ENCODE results near the gene PANK4. TPM values are rescaled to one million over a fixed set of nuclear protein-coding genes. Genes with fewer than 3 reads are reported as not detected.

The PANK4 gene
- total RNA-seq, 1 donor from 2014 or later: 26.1 TPM

DNA sequence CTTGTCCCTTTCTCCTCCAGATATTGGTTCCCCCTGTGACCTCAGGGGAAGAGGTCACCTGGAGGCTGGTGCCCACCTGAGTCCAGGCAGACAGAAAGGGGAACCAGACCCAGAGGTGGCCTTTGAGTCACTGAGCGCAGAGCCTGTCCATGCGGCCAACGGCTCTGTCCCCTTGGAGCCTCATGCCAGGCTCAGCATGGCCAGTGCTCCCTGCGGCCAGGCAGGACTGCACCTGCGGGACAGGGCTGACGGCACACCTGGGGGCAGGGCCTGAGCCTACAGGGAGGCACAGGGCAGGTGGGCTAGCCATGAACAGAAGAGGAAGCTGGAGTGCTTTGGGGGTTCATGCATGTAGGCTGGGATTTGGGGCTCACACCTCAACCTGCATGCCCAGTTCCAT is 32.5 kb upstream of the PANK4 start:
- Histone ChIP-seq H3K27me3 (ENCODE audit: control insufficient read depth in 3 of 3, insufficient read depth in 3 of 3, low read length in 3 of 3) (peaks cover 4 to 8% (median 5%) of the 10 kb centered on the region in 3 donors), H3K27ac (ENCODE audit: low read depth, low read length) (no peak overlapping the region), H3K4me3 (ENCODE audit: low read length in 3 of 3) (no peak overlapping the region), H3K9me3 (ENCODE audit: control insufficient read depth in 3 of 3, low read length in 3 of 3) (no peaks in the 10 kb centered on the region), H3K9ac (ENCODE audit: low read depth in 1 of 3, low read length in 3 of 3) (no peak overlapping the region), H3K4me1 (ENCODE audit: control insufficient read depth in 3 of 3, insufficient read depth in 3 of 3, low read length in 3 of 3) (peaks cover 26 to 35% (median 31%) of the 10 kb centered on the region in 3 donors), H3K36me3 (ENCODE audit: control insufficient read depth in 3 of 3, insufficient read depth in 3 of 3, low read length in 3 of 3) (peaks cover 3 to 7% (median 6%) of the 10 kb centered on the region in 3 donors)

DNA sequence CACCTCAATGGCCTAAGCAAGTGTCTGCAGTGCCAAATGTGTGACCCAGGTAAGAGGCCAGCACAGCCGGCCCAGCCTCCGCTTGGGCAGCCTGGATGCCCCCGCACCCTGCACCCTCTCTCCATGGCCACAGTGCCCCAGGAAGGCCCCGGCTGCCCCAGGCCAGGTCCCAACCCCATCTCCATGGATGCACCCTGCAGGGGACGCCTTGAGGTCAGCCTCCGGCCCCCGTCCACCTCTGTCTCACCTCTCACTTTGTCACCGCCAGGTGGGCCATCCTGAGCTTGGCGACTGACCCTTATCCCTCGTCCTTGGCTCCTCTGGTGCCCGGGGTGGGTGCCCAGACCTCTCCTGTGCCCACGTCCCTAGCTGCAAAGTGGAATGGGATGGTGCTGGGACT is 32.0 kb upstream of the PANK4 start:
- H3K4me3 ChIP-seq (ENCODE audit: low read length in 3 of 3): no peak overlapping the region
- peaks cover 5 to 8% (median 6%) of the 10 kb centered on the region in 3 donors for H3K27me3 ChIP-seq (ENCODE audit: control insufficient read depth in 3 of 3, insufficient read depth in 3 of 3, low read length in 3 of 3)
- H3K9me3 ChIP-seq (ENCODE audit: control insufficient read depth in 3 of 3, low read length in 3 of 3): no peaks in the 10 kb centered on the region
- H3K36me3 ChIP-seq (ENCODE audit: control insufficient read depth in 3 of 3, insufficient read depth in 3 of 3, low read length in 3 of 3): peaks cover 3 to 7% (median 6%) of the 10 kb centered on the region in 3 donors
- peaks cover 26 to 35% (median 31%) of the 10 kb centered on the region in 3 donors for H3K4me1 ChIP-seq (ENCODE audit: control insufficient read depth in 3 of 3, insufficient read depth in 3 of 3, low read length in 3 of 3)
- H3K27ac ChIP-seq (ENCODE audit: low read depth, low read length): no peak overlapping the region
- no peak overlapping the region for H3K9ac ChIP-seq (ENCODE audit: low read depth in 1 of 3, low read length in 3 of 3)

DNA sequence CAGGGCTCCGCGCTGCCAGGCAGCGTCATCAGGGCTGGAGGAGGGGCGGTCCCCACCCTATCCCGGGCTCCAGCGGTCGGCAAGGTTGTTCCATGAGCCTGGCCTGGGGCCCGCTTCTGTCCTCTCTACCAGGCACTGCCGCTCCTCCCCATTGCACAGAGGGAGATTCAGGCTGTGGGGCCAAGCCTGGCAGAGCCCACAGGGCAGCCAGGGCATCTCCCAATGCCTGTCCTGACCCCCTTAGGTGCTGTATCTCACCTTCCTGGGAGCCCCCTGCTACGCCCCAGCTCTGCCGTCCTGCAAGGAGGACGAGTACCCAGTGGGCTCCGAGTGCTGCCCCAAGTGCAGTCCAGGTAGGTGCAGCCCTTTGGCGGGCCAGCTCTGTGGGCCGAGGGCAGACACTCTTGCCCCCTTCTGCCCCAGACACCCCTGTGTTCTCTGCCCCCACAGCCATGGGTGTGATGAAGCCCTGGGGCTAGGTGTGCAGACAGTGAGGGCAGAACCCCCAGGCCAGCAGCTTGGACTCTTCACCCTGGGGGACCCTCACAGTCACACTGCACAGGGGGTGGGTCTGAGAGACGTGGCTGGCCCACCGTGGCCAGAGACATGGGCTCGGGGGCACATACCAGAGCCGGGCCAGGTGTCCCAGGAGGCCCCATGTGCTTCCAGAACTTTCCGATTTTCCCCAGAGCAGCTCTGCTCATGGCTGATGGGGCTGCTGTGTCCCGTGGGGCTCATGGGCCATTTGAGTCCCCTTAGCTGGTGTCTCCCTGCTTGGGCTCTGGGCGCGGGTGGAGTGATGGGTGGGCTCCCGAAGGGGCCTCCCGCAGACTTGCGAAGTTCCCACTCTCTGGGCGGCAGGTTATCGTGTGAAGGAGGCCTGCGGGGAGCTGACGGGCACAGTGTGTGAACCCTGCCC is 31.3 kb upstream of the PANK4 start:
- Histone ChIP-seq H3K4me3 (ENCODE audit: low read length in 3 of 3) (peak overlapping the region; percentile 81 to 91 (median 88)), H3K27me3 (ENCODE audit: control insufficient read depth in 3 of 3, insufficient read depth in 3 of 3, low read length in 3 of 3) (peaks cover 5 to 8% (median 6%) of the 10 kb centered on the region in 3 donors), H3K27ac (ENCODE audit: low read depth, low read length) (no peak overlapping the region), H3K4me1 (ENCODE audit: control insufficient read depth in 3 of 3, insufficient read depth in 3 of 3, low read length in 3 of 3) (peaks cover 26 to 35% (median 31%) of the 10 kb centered on the region in 3 donors), H3K9ac (ENCODE audit: low read depth in 1 of 3, low read length in 3 of 3) (peak overlapping the region; percentile 10 to 95 (median 88)), H3K36me3 (ENCODE audit: control insufficient read depth in 3 of 3, insufficient read depth in 3 of 3, low read length in 3 of 3) (peaks cover 0 to 7% (median 6%) of the 10 kb centered on the region in 3 donors), H3K9me3 (ENCODE audit: control insufficient read depth in 3 of 3, low read length in 3 of 3) (no peaks in the 10 kb centered on the region)

DNA sequence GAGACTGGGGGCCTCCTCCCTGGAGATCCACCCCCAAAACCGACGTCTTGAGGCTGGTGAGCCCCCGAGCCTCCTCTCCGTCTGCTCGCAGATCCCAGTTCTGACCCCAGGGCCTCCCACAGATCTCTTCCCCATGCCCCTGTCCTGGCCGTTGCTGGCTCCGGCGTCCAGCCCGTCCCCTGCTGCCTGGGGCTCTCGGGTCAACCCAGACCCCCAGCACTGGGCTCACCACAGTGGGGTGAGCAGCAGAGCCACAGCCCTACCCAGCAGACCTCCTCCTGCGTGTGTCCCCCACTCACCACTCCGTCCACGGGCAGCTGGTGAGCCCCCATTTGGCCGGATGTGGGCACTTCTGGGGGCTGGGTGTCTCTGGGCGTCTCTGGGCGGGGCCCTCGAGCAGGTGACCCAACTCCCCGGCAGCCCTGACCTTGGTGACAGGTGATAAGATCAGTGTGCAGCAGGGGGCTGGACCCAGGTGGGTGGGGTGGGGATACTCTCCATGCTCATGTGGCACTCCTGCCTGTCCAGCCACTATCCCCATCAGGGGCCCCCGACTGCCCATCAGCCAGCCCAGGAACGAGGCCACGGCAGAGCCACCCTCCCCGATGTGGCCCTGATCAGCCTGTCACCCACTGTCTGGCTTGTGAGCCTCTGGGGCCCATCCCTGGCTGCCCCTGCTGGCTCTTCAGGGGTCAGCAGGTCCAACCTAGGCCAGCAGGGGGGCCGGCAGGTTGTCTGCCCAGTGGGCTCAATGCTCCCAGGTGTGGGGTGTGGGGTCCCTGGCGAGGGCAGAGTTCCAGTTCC is 30.5 kb upstream of the PANK4 start:
- Histone ChIP-seq H3K4me1 (ENCODE audit: control insufficient read depth in 3 of 3, insufficient read depth in 3 of 3, low read length in 3 of 3) (peaks cover 26 to 35% (median 31%) of the 10 kb centered on the region in 3 donors), H3K27me3 (ENCODE audit: control insufficient read depth in 3 of 3, insufficient read depth in 3 of 3, low read length in 3 of 3) (peaks cover 5 to 8% (median 6%) of the 10 kb centered on the region in 3 donors), H3K9me3 (ENCODE audit: control insufficient read depth in 3 of 3, low read length in 3 of 3) (no peaks in the 10 kb centered on the region), H3K36me3 (ENCODE audit: control insufficient read depth in 3 of 3, insufficient read depth in 3 of 3, low read length in 3 of 3) (peaks cover 0 to 7% (median 6%) of the 10 kb centered on the region in 3 donors), H3K27ac (ENCODE audit: low read depth, low read length) (peak overlapping the region; percentile 85), H3K4me3 (ENCODE audit: low read length in 3 of 3) (peak overlapping the region; percentile 81 to 91 (median 88)), H3K9ac (ENCODE audit: low read depth in 1 of 3, low read length in 3 of 3) (peak overlapping the region; percentile 80 to 95 (median 88))

DNA sequence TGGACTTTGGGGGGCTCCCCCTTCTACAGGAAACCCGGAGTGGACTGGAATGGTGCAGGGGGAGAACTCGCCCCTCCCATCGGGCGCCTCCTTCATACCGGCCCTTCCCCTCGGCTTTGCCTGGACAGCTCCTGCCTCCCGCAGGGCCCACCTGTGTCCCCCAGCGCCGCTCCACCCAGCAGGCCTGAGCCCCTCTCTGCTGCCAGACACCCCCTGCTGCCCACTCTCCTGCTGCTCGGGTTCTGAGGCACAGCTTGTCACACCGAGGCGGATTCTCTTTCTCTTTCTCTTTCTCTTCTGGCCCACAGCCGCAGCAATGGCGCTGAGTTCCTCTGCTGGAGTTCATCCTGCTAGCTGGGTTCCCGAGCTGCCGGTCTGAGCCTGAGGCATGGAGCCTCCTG is 29.9 kb upstream of the PANK4 start, which contains the start of gene TNFRSF14:
TNFRSF14 (plus strand) TSS at position 95 of the 401 bp plus-strand sequence; CDS start at position 389, 294 bp downstream.
- H3K36me3 ChIP-seq (ENCODE audit: control insufficient read depth in 3 of 3, insufficient read depth in 3 of 3, low read length in 3 of 3): peaks cover 0 to 7% (median 6%) of the 10 kb centered on the region in 3 donors
- peak within 1 kb of the TSS; percentile 80 to 95 (median 88) for H3K9ac ChIP-seq (ENCODE audit: low read depth in 1 of 3, low read length in 3 of 3)
- peaks cover 5 to 8% (median 6%) of the 10 kb centered on the region in 3 donors for H3K27me3 ChIP-seq (ENCODE audit: control insufficient read depth in 3 of 3, insufficient read depth in 3 of 3, low read length in 3 of 3)
- peak within 1 kb of the TSS; percentile 81 to 91 (median 88) for H3K4me3 ChIP-seq (ENCODE audit: low read length in 3 of 3)
- H3K27ac ChIP-seq (ENCODE audit: low read depth, low read length): peak within 1 kb of the TSS; percentile 85
- H3K9me3 ChIP-seq (ENCODE audit: control insufficient read depth in 3 of 3, low read length in 3 of 3): no peaks in the 10 kb centered on the region
- peaks cover 26 to 35% (median 31%) of the 10 kb centered on the region in 3 donors for H3K4me1 ChIP-seq (ENCODE audit: control insufficient read depth in 3 of 3, insufficient read depth in 3 of 3, low read length in 3 of 3)

DNA sequence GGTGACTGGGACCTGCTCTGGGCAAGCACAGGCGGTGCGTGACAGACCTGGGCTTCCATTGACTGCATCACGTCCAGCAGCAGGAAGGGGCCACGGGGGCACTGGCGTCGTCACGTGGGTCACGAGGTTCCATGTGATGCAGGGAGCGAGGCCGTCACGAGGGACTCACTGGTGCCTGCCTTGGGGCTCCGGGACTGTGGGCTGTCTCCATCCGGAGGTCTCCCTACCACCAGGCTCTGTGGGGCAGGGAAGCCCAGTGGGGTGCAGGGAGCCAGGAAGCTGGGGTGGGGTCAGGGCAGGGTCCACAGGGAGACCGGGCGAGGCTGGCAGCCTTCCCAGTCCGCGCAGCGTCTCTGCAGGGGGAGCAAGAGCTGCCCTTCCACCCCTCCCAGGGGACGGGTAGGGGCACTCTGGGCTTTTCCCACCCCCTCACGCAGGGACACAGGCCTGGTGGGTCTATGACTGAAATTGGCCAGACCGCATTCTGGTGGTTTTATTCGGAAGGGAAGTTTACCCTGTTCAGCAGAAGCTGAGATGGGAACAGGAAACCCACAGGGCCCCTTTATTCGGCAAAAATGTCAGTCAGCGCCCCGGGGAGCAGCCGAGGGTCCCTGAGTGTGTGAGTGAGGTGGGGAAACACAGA is 29.4 kb upstream of the PANK4 start:
- H3K4me1 ChIP-seq (ENCODE audit: control insufficient read depth in 3 of 3, insufficient read depth in 3 of 3, low read length in 3 of 3): peaks cover 26 to 35% (median 31%) of the 10 kb centered on the region in 3 donors
- H3K27ac ChIP-seq (ENCODE audit: low read depth, low read length): peak overlapping the region; percentile 85
- no peaks in the 10 kb centered on the region for H3K9me3 ChIP-seq (ENCODE audit: control insufficient read depth in 3 of 3, low read length in 3 of 3)
- H3K4me3 ChIP-seq (ENCODE audit: low read length in 3 of 3): peak overlapping the region; percentile 81 to 91 (median 88)
- H3K36me3 ChIP-seq (ENCODE audit: control insufficient read depth in 3 of 3, insufficient read depth in 3 of 3, low read length in 3 of 3): peaks cover 0 to 5% (median 3%) of the 10 kb centered on the region in 3 donors
- H3K9ac ChIP-seq (ENCODE audit: low read depth in 1 of 3, low read length in 3 of 3): peak overlapping the region; percentile 80 to 95 (median 88)
- peaks cover 5 to 8% (median 6%) of the 10 kb centered on the region in 3 donors for H3K27me3 ChIP-seq (ENCODE audit: control insufficient read depth in 3 of 3, insufficient read depth in 3 of 3, low read length in 3 of 3)

DNA sequence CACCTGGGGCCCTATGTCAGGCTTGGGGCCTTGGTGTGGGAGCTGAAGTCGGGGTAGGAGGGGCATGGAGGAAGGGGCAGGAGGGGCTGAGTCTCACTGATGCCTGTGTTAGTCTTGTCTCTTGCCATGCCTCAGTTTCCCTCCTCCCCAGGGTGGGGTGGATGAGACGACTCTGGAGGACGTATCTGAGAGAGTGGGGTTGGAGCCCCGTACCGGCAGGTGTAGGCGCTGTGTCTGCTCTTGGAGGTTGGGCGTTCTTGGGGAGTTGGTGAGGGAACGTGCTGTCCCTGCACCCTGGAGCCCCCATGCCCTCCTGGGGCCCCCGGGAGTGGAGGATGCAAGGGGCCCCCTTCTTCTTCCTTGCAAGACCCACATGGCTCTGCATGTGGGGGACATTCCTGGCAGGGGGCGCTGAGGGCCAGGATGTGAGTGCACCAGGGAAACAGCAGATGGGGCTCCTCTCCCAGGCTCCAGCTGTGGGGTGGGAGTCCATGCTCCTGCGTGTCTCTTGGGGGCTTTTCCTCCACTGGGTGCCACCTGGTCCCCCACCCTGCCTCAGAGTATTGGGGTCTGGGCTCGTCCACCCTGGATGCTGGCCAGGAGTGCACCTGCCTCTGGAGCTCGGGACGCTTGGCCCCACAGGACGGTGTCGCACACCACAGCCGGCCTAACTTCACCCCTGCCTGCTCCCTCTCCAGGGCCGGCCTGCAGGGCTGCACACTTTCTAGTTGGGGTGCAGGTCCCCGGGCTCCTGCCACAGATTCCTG is 28.4 kb upstream of the PANK4 start:
- H3K27ac ChIP-seq (ENCODE audit: low read depth, low read length): peak overlapping the region; percentile 85
- H3K27me3 ChIP-seq (ENCODE audit: control insufficient read depth in 3 of 3, insufficient read depth in 3 of 3, low read length in 3 of 3): peaks cover 5 to 8% (median 6%) of the 10 kb centered on the region in 3 donors
- peak overlapping the region in 1 of 3 donors; percentile 25 for H3K9ac ChIP-seq (ENCODE audit: low read depth in 1 of 3, low read length in 3 of 3)
- no peak overlapping the region for H3K4me3 ChIP-seq (ENCODE audit: low read length in 3 of 3)
- H3K9me3 ChIP-seq (ENCODE audit: control insufficient read depth in 3 of 3, low read length in 3 of 3): no peaks in the 10 kb centered on the region
- H3K4me1 ChIP-seq (ENCODE audit: control insufficient read depth in 3 of 3, insufficient read depth in 3 of 3, low read length in 3 of 3): peaks cover 26 to 35% (median 31%) of the 10 kb centered on the region in 3 donors
- H3K36me3 ChIP-seq (ENCODE audit: control insufficient read depth in 3 of 3, insufficient read depth in 3 of 3, low read length in 3 of 3): peaks cover 0 to 4% (median 3%) of the 10 kb centered on the region in 3 donors

DNA sequence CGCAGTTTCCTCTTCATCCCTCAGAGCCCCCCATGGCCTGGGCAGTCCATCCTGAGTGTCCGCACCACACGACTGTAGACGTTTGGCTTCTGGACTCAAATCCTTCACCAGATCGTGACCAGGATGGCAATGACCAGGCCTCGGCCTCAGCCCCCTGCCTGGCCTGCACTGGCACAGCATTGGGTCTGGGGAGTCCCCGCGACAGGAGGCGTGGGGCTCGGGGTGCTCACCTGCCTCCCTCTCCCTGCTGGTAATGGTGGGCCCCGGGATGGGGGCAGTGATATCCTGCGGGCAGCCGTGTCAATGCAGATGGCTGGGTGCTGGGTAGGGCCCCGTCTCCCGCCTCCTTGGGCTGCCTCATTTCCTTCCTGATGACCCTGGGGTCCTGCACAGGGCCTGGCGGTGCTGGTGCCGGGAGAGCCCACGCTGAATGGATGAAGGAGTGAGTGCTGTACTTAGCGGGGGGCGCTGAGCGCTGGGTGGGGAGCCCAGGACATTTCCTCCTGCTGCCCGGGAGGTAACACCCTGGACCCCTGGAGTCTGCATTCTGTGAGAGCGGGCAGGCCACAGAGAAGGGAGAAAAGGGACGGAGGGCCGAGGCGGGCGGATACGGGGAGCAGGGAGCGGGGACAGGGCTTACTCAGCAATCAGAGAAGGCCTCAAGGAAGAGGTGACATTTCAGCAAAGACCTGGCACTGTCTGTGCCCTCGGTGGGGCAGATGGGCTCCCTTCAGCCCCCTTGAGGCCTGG is 27.6 kb upstream of the PANK4 start:
- Histone ChIP-seq H3K36me3 (ENCODE audit: control insufficient read depth in 3 of 3, insufficient read depth in 3 of 3, low read length in 3 of 3) (peaks cover 0 to 4% (median 2%) of the 10 kb centered on the region in 3 donors), H3K4me1 (ENCODE audit: control insufficient read depth in 3 of 3, insufficient read depth in 3 of 3, low read length in 3 of 3) (peaks cover 29 to 38% (median 34%) of the 10 kb centered on the region in 3 donors), H3K9me3 (ENCODE audit: control insufficient read depth in 3 of 3, low read length in 3 of 3) (no peaks in the 10 kb centered on the region), H3K27me3 (ENCODE audit: control insufficient read depth in 3 of 3, insufficient read depth in 3 of 3, low read length in 3 of 3) (peaks cover 5 to 8% (median 6%) of the 10 kb centered on the region in 3 donors), H3K27ac (ENCODE audit: low read depth, low read length) (no peak overlapping the region), H3K4me3 (ENCODE audit: low read length in 3 of 3) (no peak overlapping the region), H3K9ac (ENCODE audit: low read depth in 1 of 3, low read length in 3 of 3) (no peak overlapping the region)
